OCI-LY1 (cell line): Measurements from ENCODE around the gene LTBP1.
"Not testable (repeated sequence)": the region's sequence is repeated elsewhere in the genome, so short reads cannot be mapped to it uniquely, and the experiment has no call there.

Source experiments
- H2AFZ ChIP-seq: fragments of 200-600 bp; sonication (generic), shearing (Covaris generic); 2 replicates; pipeline ENCODE4 v1.6.0; 2014; ENCODE audit warnings: antibody characterized with exemption, mild to moderate bottlenecking, low read length
- H3F3A ChIP-seq: fragments of 200-600 bp; sonication (generic), shearing (Covaris generic); 2 replicates; pipeline ENCODE4 v1.6.0; 2014; ENCODE audit warnings: mild to moderate bottlenecking, antibody characterized with exemption, low read length, moderate library complexity; ENCODE audit not compliant: insufficient read depth
- H3K27ac ChIP-seq: fragments of 200-600 bp; sonication (generic); 2 replicates; pipeline ENCODE4 v1.5.1; 2014; ENCODE audit warnings: low read length, mixed run types, mild to moderate bottlenecking, low read depth; ENCODE audit not compliant: poor library complexity, severe bottlenecking
- H3K27me3 ChIP-seq: fragments of 200-600 bp; sonication (generic); 2 replicates; pipeline ENCODE4 v1.6.0; 2014; ENCODE audit warnings: antibody characterized with exemption, mild to moderate bottlenecking, low read length, moderate library complexity; ENCODE audit not compliant: insufficient read depth
- H3K36me3 ChIP-seq: fragments of 200-600 bp; sonication (generic); 2 replicates; pipeline ENCODE4 v1.6.1; 2014; ENCODE audit warnings: mild to moderate bottlenecking, antibody characterized with exemption, low read length, moderate library complexity, mixed read lengths; ENCODE audit not compliant: insufficient read depth
- H3K4me1 ChIP-seq: fragments of 200-600 bp; sonication (generic); 2 replicates; pipeline ENCODE4 v1.5.1; 2014; ENCODE audit warnings: mild to moderate bottlenecking, low read length, moderate library complexity; ENCODE audit not compliant: insufficient read depth, severe bottlenecking
- H3K4me2 ChIP-seq: fragments of 200-600 bp; sonication (generic), shearing (Covaris generic); 2 replicates; pipeline ENCODE4 v1.6.1; 2014; ENCODE audit warnings: low read length
- H3K4me3 ChIP-seq: fragments of 200-600 bp; sonication (generic); 2 replicates; pipeline ENCODE4 v1.5.1; 2014; ENCODE audit warnings: low read length, low read depth, mild to moderate bottlenecking, mixed read lengths; ENCODE audit not compliant: poor library complexity, severe bottlenecking
- H3K79me2 ChIP-seq: fragments of 200-600 bp; shearing (Covaris generic); 2 replicates; pipeline ENCODE4 v1.6.1; 2016; ENCODE audit warnings: mixed run types, low read length, mixed read lengths; ENCODE audit not compliant: insufficient read depth
- H3K9ac ChIP-seq: fragments of 200-600 bp; sonication (generic), shearing (Covaris generic); 2 replicates; pipeline ENCODE4 v1.6.1; 2014; ENCODE audit warnings: mild to moderate bottlenecking, low read length, mixed read lengths
- H3K9me2 ChIP-seq: fragments of 200-600 bp; sonication (generic), shearing (Covaris generic); 2 replicates; pipeline ENCODE4 v1.6.1; 2014; ENCODE audit warnings: low read depth, mild to moderate bottlenecking, low read length, mixed read lengths
- H3K9me3 ChIP-seq: fragments of 200-600 bp; shearing (Covaris generic); 2 replicates; pipeline ENCODE4 v1.6.1; 2014; ENCODE audit warnings: low read length, mixed read lengths
- H4K20me1 ChIP-seq: fragments of 200-600 bp; sonication (generic), shearing (Covaris generic); 2 replicates; pipeline ENCODE4 v1.6.0; 2016; ENCODE audit warnings: mild to moderate bottlenecking, low read length; ENCODE audit not compliant: insufficient read depth
- CTCF ChIP-seq: fragments of 200-600 bp; sonication (generic), shearing (Covaris generic); IDR thresholded peaks from 2 replicates; pipeline ENCODE4 v1.5.1; 2017; ENCODE audit warnings: mild to moderate bottlenecking, antibody characterized with exemption, low read length, moderate library complexity, mixed read lengths
- EZH2 ChIP-seq: fragments of 200-600 bp; sonication (generic), shearing (Covaris generic); IDR thresholded peaks from 2 replicates; pipeline ENCODE4 v1.8.0; 2017; ENCODE audit warnings: borderline replicate concordance, mixed run types, mild to moderate bottlenecking, antibody characterized with exemption, low read length, moderate library complexity, mixed read lengths

Gene LTBP1

GRCh38 chr2:32976409-32977063, 29.8 kb downstream of the LTBP1 start:
- H3K4me3 ChIP-seq, result no peak overlapping the region
- H3K27ac ChIP-seq, result no peak overlapping the region
- H3K36me3 ChIP-seq, result peaks cover 71% of the 10 kb centered on the region
- H3K9ac ChIP-seq, result no peak overlapping the region
- H2AFZ ChIP-seq, result no peak overlapping the region
- TF ChIP-seq CTCF, result no peak
- no peak for TF ChIP-seq EZH2
- no peaks in the 10 kb centered on the region for H3K9me2 ChIP-seq
- no peaks in the 10 kb centered on the region for H3F3A ChIP-seq
- peaks cover 100% of the 10 kb centered on the region for H3K79me2 ChIP-seq
- peaks cover 37% of the 10 kb centered on the region for H3K9me3 ChIP-seq
- no peaks in the 10 kb centered on the region for H4K20me1 ChIP-seq
- no peaks in the 10 kb centered on the region for H3K27me3 ChIP-seq
- no peaks in the 10 kb centered on the region for H3K4me1 ChIP-seq
- H3K4me2 ChIP-seq, result no peak overlapping the region

- Histone ChIP-seq H3F3A (no peaks in the 10 kb centered on the region), H3K27ac (no peak overlapping the region), H3K79me2 (peaks cover 100% of the 10 kb centered on the region), H2AFZ (no peak overlapping the region), H3K9me3 (peaks cover 36% of the 10 kb centered on the region), H4K20me1 (no peaks in the 10 kb centered on the region), H3K36me3 (peaks cover 71% of the 10 kb centered on the region), H3K27me3 (no peaks in the 10 kb centered on the region), H3K9ac (no peak overlapping the region), H3K9me2 (no peaks in the 10 kb centered on the region), H3K4me1 (no peaks in the 10 kb centered on the region), H3K4me3 (no peak overlapping the region), H3K4me2 (no peak overlapping the region)
- no peak for TF ChIP-seq EZH2
These were observed 30.5 kb downstream of the LTBP1 start for GRCh38 chr2:32977228-32977758.

- Histone ChIP-seq H4K20me1 (no peaks in the 10 kb centered on the region), H2AFZ (no peak overlapping the region), H3K36me3 (peaks cover 77% of the 10 kb centered on the region), H3K79me2 (peaks cover 90% of the 10 kb centered on the region), H3K27ac (no peak overlapping the region), H3K9me2 (no peaks in the 10 kb centered on the region), H3K4me2 (no peak overlapping the region), H3K27me3 (no peaks in the 10 kb centered on the region), H3F3A (no peaks in the 10 kb centered on the region), H3K9me3 (peaks cover 26% of the 10 kb centered on the region), H3K9ac (no peak overlapping the region), H3K4me3 (no peak overlapping the region), H3K4me1 (no peaks in the 10 kb centered on the region)
- TF ChIP-seq CTCF (no peak), EZH2 (no peak)
These were observed 34.9 kb downstream of the LTBP1 start for GRCh38 chr2:32981612-32982011.

- H3K27me3 ChIP-seq, H3F3A ChIP-seq, H3K27ac ChIP-seq, H4K20me1 ChIP-seq, H2AFZ ChIP-seq, H3K4me3 ChIP-seq, H3K9me2 ChIP-seq, H3K4me1 ChIP-seq, H3K9ac ChIP-seq, H3K4me2 ChIP-seq: not testable (repeated sequence)
- H3K36me3 ChIP-seq, result peaks cover 87% of the 10 kb centered on the region
- peaks cover 90% of the 10 kb centered on the region for H3K79me2 ChIP-seq
- H3K9me3 ChIP-seq, result peaks cover 21% of the 10 kb centered on the region
These were observed 36.6 kb downstream of the LTBP1 start for GRCh38 chr2:32983193-32983924.
